Measurements from ENCODE around the gene HABP2. TPM values are rescaled to one million over a fixed set of nuclear protein-coding genes. Genes with fewer than 3 reads are reported as not detected.

The HABP2 gene
- total and polyA plus RNA-seq, 4 donors: 109 to 259 (median 197) TPM

DNA sequence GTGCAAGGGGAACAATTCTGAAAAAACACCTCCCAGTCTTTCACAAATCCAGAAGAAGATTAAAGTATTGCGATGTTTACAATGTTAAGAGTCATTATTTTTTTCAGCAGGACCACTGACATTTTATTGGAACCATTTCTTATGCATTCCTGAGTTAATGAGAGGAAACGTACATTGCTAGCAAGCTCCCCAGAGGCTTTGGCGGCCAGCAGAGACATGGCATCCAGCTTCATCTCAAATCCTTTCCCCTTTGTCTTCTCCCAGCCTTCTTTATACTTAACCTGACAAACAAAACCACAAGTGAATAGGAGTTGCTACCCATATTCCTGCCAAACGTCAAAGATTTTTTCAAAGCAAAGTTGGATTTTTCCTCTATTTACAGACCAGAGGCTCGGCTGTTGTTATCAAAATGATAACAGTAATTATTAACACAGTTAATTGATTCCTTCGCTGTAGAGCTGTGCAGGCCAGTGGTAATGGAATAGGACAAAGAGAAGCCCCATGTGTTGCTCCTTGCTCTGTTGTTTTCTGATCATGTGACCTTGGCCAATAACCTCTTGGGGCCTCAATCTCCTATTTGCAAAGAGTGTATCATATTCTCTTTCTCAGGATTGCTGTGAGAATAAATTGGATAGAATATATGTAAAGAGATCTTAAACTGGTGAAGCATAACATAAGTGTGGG lies 79.0 kb downstream of the HABP2 start:
- WGBS: 47% methylated on average over 6 of the region's 6 CpGs

More for the DNA sequence above, 79.0 kb downstream of the HABP2 start:
- no peak for DNase-seq (ENCODE audit: low spot score)
- H3K4me3 ChIP-seq (ENCODE audit: low read depth in 1 of 3, low read length in 3 of 3): no peak overlapping the region
- no peak overlapping the region for H3K27ac ChIP-seq (ENCODE audit: low read depth in 1 of 2, low read length in 2 of 2)
- no peaks in the 10 kb centered on the region for H3K36me3 ChIP-seq (ENCODE audit: control insufficient read depth in 4 of 4, insufficient read depth in 3 of 4, low read depth in 1 of 4, low read length in 3 of 4)
- TF ChIP-seq NR2F2 (IDR thresholded peaks at IDR 0.05) (no peak), TAF1 (conservative IDR thresholded peaks at IDR 0.05) (no peak), HNF4A (conservative IDR thresholded peaks at IDR 0.05) (no peak), FOXA2 (IDR thresholded peaks at IDR 0.05) (no peak), RAD21 (IDR thresholded peaks at IDR 0.05) (no peak), SP1 (IDR thresholded peaks at IDR 0.05) (no peak), RXRA (IDR thresholded peaks at IDR 0.05) (no peak), JUND (IDR thresholded peaks at IDR 0.05) (no peak), EGR1 (IDR thresholded peaks at IDR 0.05; ENCODE audit: low read depth in 2 of 2) (no peak)
- TF ChIP-seq, protein P1, sequence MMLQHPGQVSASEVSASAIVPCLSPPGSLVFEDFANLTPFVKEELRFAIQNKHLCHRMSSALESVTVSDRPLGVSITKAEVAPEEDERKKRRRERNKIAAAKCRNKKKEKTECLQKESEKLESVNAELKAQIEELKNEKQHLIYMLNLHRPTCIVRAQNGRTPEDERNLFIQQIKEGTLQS (IDR thresholded peaks at IDR 0.05): no peak
- H3K4me1 ChIP-seq (ENCODE audit: control insufficient read depth in 4 of 4, insufficient read depth in 4 of 4, low read length in 3 of 4): peaks cover 4 to 29% (median 25%) of the 10 kb centered on the region in 4 donors
- no peaks in the 10 kb centered on the region for H3K27me3 ChIP-seq (ENCODE audit: control insufficient read depth in 4 of 4, insufficient read depth in 4 of 4, low read length in 3 of 4)
- H3K9ac ChIP-seq (ENCODE audit: low read depth in 1 of 2, low read length in 2 of 2): no peak overlapping the region
- H3K9me3 ChIP-seq (ENCODE audit: control insufficient read depth in 4 of 4, low read length in 3 of 4): peaks cover 0 to 2% (median 0%) of the 10 kb centered on the region in 4 donors

Other genes starting within 250 kb of the HABP2 start
- gene NRAP, start 111.0 kb downstream of the HABP2 start, total RNA-seq: under 1 TPM; 0.05 to 0.08 TPM
- under 1 TPM; 0.12 to 0.13 TPM for gene NRAP, start 111.0 kb downstream of the HABP2 start, polyA plus RNA-seq
- 10 to 100 TPM in 1 of 2 donors, 1 to 10 TPM in 1; 8.8 to 25.0 TPM for gene CASP7, start 126.9 kb downstream of the HABP2 start, total RNA-seq
- 10 to 100 TPM in 1 of 2 donors, 1 to 10 TPM in 1; 9.9 to 12.9 TPM for gene CASP7, start 126.9 kb downstream of the HABP2 start, polyA plus RNA-seq
- gene PLEKHS1, start 198.6 kb downstream of the HABP2 start, total RNA-seq: under 1 TPM in 1 of 2 donors, not detected in 1; under 0.01 TPM
- gene PLEKHS1, start 198.6 kb downstream of the HABP2 start, polyA plus RNA-seq: not detected